22Rv1 (cell line): ENCODE measurements around the gene CORO1C.

Source experiments
- ZFX ChIP-seq: fragments of 450-650 bp; IDR thresholded peaks from 2 replicates; pipeline ENCODE4 v1.6.1; 2017; ENCODE audit warnings: antibody characterized with exemption, borderline replicate concordance
- TF ChIP-seq, protein P1 (sequence below): fragments of 450-650 bp; IDR thresholded peaks from 2 replicates; pipeline ENCODE4 v1.5.1; 2017; ENCODE audit warnings: mild to moderate bottlenecking

DNA sequence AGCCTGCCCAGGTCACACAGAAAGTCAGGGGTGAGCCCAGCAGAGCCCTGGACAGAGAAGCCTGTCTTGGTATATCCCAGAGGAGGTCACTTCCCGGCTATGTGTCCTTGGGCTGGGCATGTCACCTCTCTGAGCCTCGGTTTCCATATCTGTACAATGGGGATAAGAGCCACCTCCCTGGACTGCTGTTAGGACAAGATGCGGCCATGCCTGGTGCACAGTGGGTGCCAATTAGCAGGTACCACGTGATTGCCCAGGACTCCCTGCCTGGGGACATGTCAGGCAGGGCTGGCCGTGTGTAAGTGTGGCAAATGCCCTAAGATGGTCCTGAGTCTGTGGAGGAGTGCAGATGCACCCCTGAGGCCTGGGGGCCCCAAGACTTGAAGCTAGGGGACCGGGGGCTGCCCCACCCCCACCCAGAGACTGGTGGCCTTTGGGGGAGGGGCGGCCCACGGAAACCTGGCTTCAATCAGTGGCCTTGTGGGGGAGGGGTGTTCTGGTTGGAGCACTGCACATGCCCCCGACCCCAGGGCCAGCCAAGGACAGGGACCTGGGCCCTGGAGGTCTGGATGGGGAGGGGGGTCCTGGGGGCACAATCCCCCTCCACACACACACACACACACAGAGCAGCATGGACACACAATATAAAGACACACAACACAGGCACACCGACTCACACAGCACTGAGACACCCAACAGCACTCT lies 134.3 kb downstream of the CORO1C start:
- TF ChIP-seq, protein P1, sequence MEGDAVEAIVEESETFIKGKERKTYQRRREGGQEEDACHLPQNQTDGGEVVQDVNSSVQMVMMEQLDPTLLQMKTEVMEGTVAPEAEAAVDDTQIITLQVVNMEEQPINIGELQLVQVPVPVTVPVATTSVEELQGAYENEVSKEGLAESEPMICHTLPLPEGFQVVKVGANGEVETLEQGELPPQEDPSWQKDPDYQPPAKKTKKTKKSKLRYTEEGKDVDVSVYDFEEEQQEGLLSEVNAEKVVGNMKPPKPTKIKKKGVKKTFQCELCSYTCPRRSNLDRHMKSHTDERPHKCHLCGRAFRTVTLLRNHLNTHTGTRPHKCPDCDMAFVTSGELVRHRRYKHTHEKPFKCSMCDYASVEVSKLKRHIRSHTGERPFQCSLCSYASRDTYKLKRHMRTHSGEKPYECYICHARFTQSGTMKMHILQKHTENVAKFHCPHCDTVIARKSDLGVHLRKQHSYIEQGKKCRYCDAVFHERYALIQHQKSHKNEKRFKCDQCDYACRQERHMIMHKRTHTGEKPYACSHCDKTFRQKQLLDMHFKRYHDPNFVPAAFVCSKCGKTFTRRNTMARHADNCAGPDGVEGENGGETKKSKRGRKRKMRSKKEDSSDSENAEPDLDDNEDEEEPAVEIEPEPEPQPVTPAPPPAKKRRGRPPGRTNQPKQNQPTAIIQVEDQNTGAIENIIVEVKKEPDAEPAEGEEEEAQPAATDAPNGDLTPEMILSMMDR, result no peak
- TF ChIP-seq ZFX, result no peak
